Neural cell (in vitro differentiated cells): Measurements from ENCODE around the gene TMEM139. TPM values are rescaled to one million over a fixed set of nuclear protein-coding genes. Genes with fewer than 3 reads are reported as not detected.

ENCODE experiments used
- H2AFZ ChIP-seq: fragments of 200-600, 300-800 bp; sonication (generic), shearing (Covaris generic); 2 replicates; pipeline ENCODE4 v1.6.0; 2014; ENCODE audit warnings: low read depth, mild to moderate bottlenecking, antibody characterized with exemption, low read length, moderate library complexity
- H3F3A ChIP-seq: fragments of 200-600 bp; shearing (Covaris generic); 2 replicates; pipeline ENCODE4 v1.6.1; 2016; ENCODE audit warnings: mild to moderate bottlenecking, moderate library complexity, mixed read lengths, antibody characterized with exemption, low read length; ENCODE audit not compliant: insufficient read depth, poor library complexity, severe bottlenecking
- H3K27ac ChIP-seq: fragments of 200-600, 300-800 bp; sonication (generic), shearing (Covaris generic); 2 replicates; pipeline ENCODE4 v1.5.1; 2014; ENCODE audit warnings: mild to moderate bottlenecking, low read length, moderate library complexity
- H3K27me3 ChIP-seq: fragments of 300-800, 200-600 bp; sonication (generic), shearing (Covaris generic); 2 replicates; pipeline ENCODE4 v1.6.0; 2014; ENCODE audit warnings: mild to moderate bottlenecking, low read depth, low read length, moderate library complexity; ENCODE audit not compliant: insufficient read depth
- H3K36me3 ChIP-seq: fragments of 300-800, 200-600 bp; sonication (generic), shearing (Covaris generic); 2 replicates; pipeline ENCODE4 v1.5.1; 2014; ENCODE audit warnings: mild to moderate bottlenecking, antibody characterized with exemption, low read length, moderate library complexity; ENCODE audit not compliant: insufficient read depth
- H3K4me2 ChIP-seq: fragments of 300-800, 200-600 bp; sonication (generic), shearing (Covaris generic); 2 replicates; pipeline ENCODE4 v1.6.0; 2014; ENCODE audit warnings: mild to moderate bottlenecking, low read length
- H3K4me3 ChIP-seq: fragments of 300-800, 200-600 bp; sonication (generic), shearing (Covaris generic); 2 replicates; pipeline ENCODE4 v1.5.1; 2014; ENCODE audit warnings: mild to moderate bottlenecking, low read length, moderate library complexity
- H3K79me2 ChIP-seq: fragments of 200-600 bp; shearing (Covaris generic); replicated peaks from 2 replicates; pipeline ENCODE4 v1.6.0; 2014; ENCODE audit warnings: mild to moderate bottlenecking, low read length, moderate library complexity; ENCODE audit not compliant: insufficient read depth
- H3K9ac ChIP-seq: fragments of 300-800, 200-600 bp; sonication (generic), shearing (Covaris generic); 2 replicates; pipeline ENCODE4 v1.6.1; 2016; ENCODE audit warnings: mild to moderate bottlenecking, low read length, mixed read lengths
- H3K9me2 ChIP-seq: fragments of 200-600 bp; shearing (Covaris generic); 2 replicates; pipeline ENCODE4 v1.6.1; 2016; ENCODE audit warnings: mild to moderate bottlenecking, low read length, mixed read lengths; ENCODE audit not compliant: insufficient read depth
- H3K9me3 ChIP-seq: fragments of 200-600, 300-800 bp; sonication (generic), shearing (Covaris generic); 2 replicates; pipeline ENCODE4 v1.6.1; 2016; ENCODE audit warnings: mild to moderate bottlenecking, mixed run types, low read length, moderate library complexity, mixed read lengths
- H4K20me1 ChIP-seq: fragments of 200-600 bp; shearing (Covaris generic); 2 replicates; pipeline ENCODE4 v1.6.1; 2016; ENCODE audit warnings: mild to moderate bottlenecking, mixed run types; ENCODE audit not compliant: insufficient read depth
- CTCF ChIP-seq: fragments of 450-650 bp; IDR thresholded peaks from 2 replicates; pipeline ENCODE4 v1.5.1; 2014; ENCODE audit warnings: antibody characterized with exemption, mild to moderate bottlenecking, moderate library complexity; ENCODE audit not compliant: poor library complexity, severe bottlenecking
- EP300 ChIP-seq: fragments of 450-650 bp; conservative IDR thresholded peaks from 2 replicates; pipeline ENCODE4 v1.6.1; 2014; ENCODE audit warnings: antibody characterized with exemption, mild to moderate bottlenecking, moderate library complexity; ENCODE audit not compliant: poor library complexity, severe bottlenecking
- EZH2 ChIP-seq: fragments of 200-600, 300-800 bp; shearing (Covaris generic), sonication (generic); IDR thresholded peaks from 2 replicates; pipeline ENCODE4 v1.6.1; 2014; ENCODE audit warnings: antibody characterized with exemption, low read length, borderline replicate concordance, mild to moderate bottlenecking; ENCODE audit not compliant: insufficient read depth, poor library complexity, severe bottlenecking
- MXI1 ChIP-seq: fragments of 450-650 bp; conservative IDR thresholded peaks from 2 replicates; pipeline ENCODE4 v1.6.1; 2014; ENCODE audit warnings: antibody characterized with exemption, mild to moderate bottlenecking; ENCODE audit not compliant: poor library complexity, severe bottlenecking
- POLR2AphosphoS5 ChIP-seq: IDR thresholded peaks from 2 replicates; pipeline ENCODE4 v1.6.1; 2012
- RAD21 ChIP-seq: fragments of 450-650 bp; conservative IDR thresholded peaks from 2 replicates; pipeline ENCODE4 v1.6.1; 2014; ENCODE audit warnings: antibody characterized with exemption, mild to moderate bottlenecking, moderate library complexity
- REST ChIP-seq: IDR thresholded peaks from 2 replicates; pipeline ENCODE4 v1.6.1; 2012; ENCODE audit warnings: borderline replicate concordance
- SMC3 ChIP-seq: fragments of 450-650 bp; conservative IDR thresholded peaks from 2 replicates; pipeline ENCODE4 v1.6.1; 2014; ENCODE audit warnings: antibody characterized with exemption, mild to moderate bottlenecking, moderate library complexity; ENCODE audit not compliant: poor library complexity
- TAF1 ChIP-seq: IDR thresholded peaks from 2 replicates; pipeline ENCODE4 v1.6.1; 2012; ENCODE audit warnings: low read depth
- polyA plus RNA-seq: library from polyadenylated mRNA; depleted of rRNA; stranded (reverse); fragments of >200 nt; gene quantifications from 2 replicates; pipeline ENCODE4 v1.2.3, GENCODE V29; 2014

TMEM139 gene
- polyA plus RNA-seq, 1 donor from 2014 or later: not detected

GRCh38 chr7:143245123-143245522 lies 39.6 kb upstream of the TMEM139 start:
- Histone ChIP-seq H2AFZ (no peak overlapping the region), H3K9me3 (no peaks in the 10 kb centered on the region), H3K27me3 (no peaks in the 10 kb centered on the region), H3K4me3 (no peak overlapping the region), H3K9me2 (no peaks in the 10 kb centered on the region), H3F3A (no peaks in the 10 kb centered on the region), H3K79me2 (no peaks in the 10 kb centered on the region), H3K36me3 (no peaks in the 10 kb centered on the region), H4K20me1 (no peaks in the 10 kb centered on the region), H3K27ac (no peak overlapping the region), H3K4me2 (no peak overlapping the region), H3K9ac (no peak overlapping the region)
- TF ChIP-seq EZH2: no peak
- TF ChIP-seq EP300: no peak
- no peak for TF ChIP-seq POLR2AphosphoS5
- no peak for TF ChIP-seq RAD21
- no peak for TF ChIP-seq TAF1
- no peak for TF ChIP-seq SMC3
- TF ChIP-seq MXI1: no peak
- TF ChIP-seq CTCF: no peak
- no peak for TF ChIP-seq REST

- H3K27ac ChIP-seq: no peak overlapping the region
- H3K9me2 ChIP-seq: no peaks in the 10 kb centered on the region
- H4K20me1 ChIP-seq: no peaks in the 10 kb centered on the region
- no peaks in the 10 kb centered on the region for H3K36me3 ChIP-seq
- H3K9ac ChIP-seq: no peak overlapping the region
- no peaks in the 10 kb centered on the region for H3K27me3 ChIP-seq
- H3K4me2 ChIP-seq: no peak overlapping the region
- H3K9me3 ChIP-seq: no peaks in the 10 kb centered on the region
- H3F3A ChIP-seq: no peaks in the 10 kb centered on the region
- no peak overlapping the region for H3K4me3 ChIP-seq
- H2AFZ ChIP-seq: no peak overlapping the region
- no peaks in the 10 kb centered on the region for H3K79me2 ChIP-seq
- TF ChIP-seq EZH2 (no peak), TAF1 (no peak), MXI1 (no peak), POLR2AphosphoS5 (no peak), EP300 (no peak), RAD21 (no peak), CTCF (no peak)
Observed at GRCh38 chr7:143247372-143247771, 37.4 kb upstream of the TMEM139 start.
